Measurements from ENCODE around the gene VPS41. TPM values are rescaled to one million over a fixed set of nuclear protein-coding genes. Genes with fewer than 3 reads are reported as not detected.

Gene VPS41
- total and polyA plus RNA-seq, 3 donors from 2014 or later: 28.8 to 59.1 (median 52.7) TPM

- H3K27me3 ChIP-seq: no peaks in the 10 kb centered on the region
- no peak for DNase-seq
- no peak overlapping the region for H3K27ac ChIP-seq
- 70 to 74% methylated on average over 4 of the region's 4 CpGs for WGBS, 2 donors
- H3K36me3 ChIP-seq (ENCODE audit: low read depth, missing control alignments): no peaks in the 10 kb centered on the region
- no peaks in the 10 kb centered on the region for H3K9me3 ChIP-seq
- no peak overlapping the region for H3K4me3 ChIP-seq
- intact Hi-C loops (cut with DNase I; ENCODE audit: low total_unique reads): no loop called here
- TF ChIP-seq CTCF (IDR thresholded peaks at IDR 0.05): no peak
- no peak for TF ChIP-seq POLR2A (IDR thresholded peaks at IDR 0.05)
- H3K4me1 ChIP-seq: no peaks in the 10 kb centered on the region
Observed at GRCh38 chr7:38704041-38704547, 204.9 kb downstream of the VPS41 start.

- Histone ChIP-seq H3K27ac (no peak overlapping the region), H3K4me1 (no peaks in the 10 kb centered on the region), H3K36me3 (ENCODE audit: low read depth, missing control alignments) (no peaks in the 10 kb centered on the region), H3K9me3 (no peaks in the 10 kb centered on the region), H3K27me3 (no peaks in the 10 kb centered on the region), H3K4me3 (no peak overlapping the region)
- intact Hi-C loops (cut with DNase I; ENCODE audit: low total_unique reads): no loop called here
- 82 to 86% methylated on average over 4 of the region's 4 CpGs for WGBS, 2 donors
- no peak for TF ChIP-seq CTCF (IDR thresholded peaks at IDR 0.05)
- TF ChIP-seq POLR2A (IDR thresholded peaks at IDR 0.05): no peak
- no peak for DNase-seq
Observed at GRCh38 chr7:38703093-38703492, 205.9 kb downstream of the VPS41 start.

- DNase-seq: no peak
- Histone ChIP-seq H3K9me3 (no peaks in the 10 kb centered on the region), H3K27ac (no peak overlapping the region), H3K4me1 (no peaks in the 10 kb centered on the region), H3K4me3 (no peak overlapping the region), H3K27me3 (no peaks in the 10 kb centered on the region), H3K36me3 (ENCODE audit: low read depth, missing control alignments) (no peaks in the 10 kb centered on the region)
- intact Hi-C loops (cut with DNase I; ENCODE audit: low total_unique reads): no loop called here
- TF ChIP-seq POLR2A (IDR thresholded peaks at IDR 0.05) (no peak), CTCF (IDR thresholded peaks at IDR 0.05) (no peak)
- WGBS, 2 donors: 86 to 96% methylated on average over 10 of the region's 10 CpGs
Observed at GRCh38 chr7:38702002-38702535, 206.9 kb downstream of the VPS41 start.

- H3K36me3 ChIP-seq (ENCODE audit: low read depth, missing control alignments): no peaks in the 10 kb centered on the region
- intact Hi-C loops (cut with DNase I; ENCODE audit: low total_unique reads): no loop called here
Observed at GRCh38 chr7:38700116-38700515, 208.9 kb downstream of the VPS41 start.

More at GRCh38 chr7:38700116-38700515, 208.9 kb downstream of the VPS41 start:
- H3K4me3 ChIP-seq: no peak overlapping the region
- TF ChIP-seq POLR2A (IDR thresholded peaks at IDR 0.05) (no peak), CTCF (IDR thresholded peaks at IDR 0.05) (no peak)
- no peaks in the 10 kb centered on the region for H3K9me3 ChIP-seq
- H3K27me3 ChIP-seq: no peaks in the 10 kb centered on the region
- H3K27ac ChIP-seq: no peak overlapping the region
- no peak for DNase-seq
- H3K4me1 ChIP-seq: no peaks in the 10 kb centered on the region
- WGBS, 2 donors: 61 to 67% methylated on average over 5 of the region's 5 CpGs
